Heart left ventricle (tissue), 13 donors: ENCODE results near the gene RALB.

Experiments used
- CTCF ChIP-seq, 12 donors: fragments of 200-600 bp; sonication (generic) in 4 of 12; IDR thresholded peaks; one replicate each; pipeline versions ENCODE4 v1.5.0 to v1.8.0; 2018 to 2022; ENCODE audit warnings: antibody characterized with exemption in 12 of 12, mild to moderate bottlenecking in 5 of 12
- POLR2A ChIP-seq, 2 donors: fragments of 450-650 bp; IDR thresholded peaks; one replicate each; pipeline ENCODE4 v1.6.1; 2017; ENCODE audit warnings: antibody characterized with exemption in 2 of 2, mild to moderate bottlenecking in 2 of 2, moderate library complexity in 2 of 2
- donor health status: ischemic (EF 13 %, LVEDD 7.1; RV severe dilation, severe dysfunction).
- donor health status: DM: no; HTN: yes; CAD: no.
- donor health status: DM: no; HTN: no; CAD: no.
- donor health status: ischemic (EF 25% LVEDD 6.9; RV normal size, moderate dysfunction).
- donor health status: ischemic (EF 25% LVEDD 5.7; RV mildly dilated, moderate dysfunction).
- donor health status: ischemic (EF 35%, LVEDD 5.7; RV mildly dilated, moderate dysfunction).
- donor health status: nonischemic (EF 11% LVEDD 7.7; RV severe dilation, severe dysfunction).
- donor health status: DM: yes; HTN: yes; CAD: no.
- donor health status: PGD.
- donor health status: ischemic (EF 29% LVEDD 5.4; RV normal size, mild dysfunction).
- donor health status: nonischemic (EF 23%, LVEDD 6.1; RV moderate dilation, normal function).

- TF ChIP-seq CTCF (IDR thresholded peaks at IDR 0.05) = no peak
- TF ChIP-seq POLR2A (IDR thresholded peaks at IDR 0.05) = no peak
These were observed 34.7 kb downstream of the RALB start for GRCh38 chr2:120287183-120288015.
